Muscle of leg (tissue), 11 donors: Measurements from ENCODE around the gene PTPN7. TPM values are rescaled to one million over a fixed set of nuclear protein-coding genes. Genes with fewer than 3 reads are reported as not detected.
A peak's percentile ranks its signal among the peaks of the same experiment; 100 is the strongest.
"Not testable (repeated sequence)": the region's sequence is repeated elsewhere in the genome, so short reads cannot be mapped to it uniquely, and the experiment has no call there.

Experiments used
- DNase-seq: peaks from one replicate; pipeline ENCODE4 v3.0.0; 2013
- H3K27ac ChIP-seq: one replicate; pipeline ENCODE4 v1.5.1; 2013; ENCODE audit warnings: mild to moderate bottlenecking, low read length, control low read depth
- H3K27me3 ChIP-seq: one replicate; pipeline ENCODE4 v1.6.1; 2013; ENCODE audit warnings: low read length; ENCODE audit not compliant: control insufficient read depth, insufficient read depth
- H3K36me3 ChIP-seq: one replicate; pipeline ENCODE4 v1.6.1; 2013; ENCODE audit warnings: low read length; ENCODE audit not compliant: control insufficient read depth, insufficient read depth
- H3K4me1 ChIP-seq: one replicate; pipeline ENCODE4 v1.6.1; 2013; ENCODE audit warnings: low read length; ENCODE audit not compliant: control insufficient read depth, insufficient read depth
- H3K4me3 ChIP-seq: one replicate; pipeline ENCODE4 v1.5.1; 2013; ENCODE audit warnings: low read length, control low read depth
- H3K9me3 ChIP-seq: replicated peaks from 2 replicates; pipeline ENCODE4 v1.6.1; 2013; ENCODE audit warnings: low read depth, low read length; ENCODE audit not compliant: control insufficient read depth
- WGBS: methylation state at CpG from one replicate; pipeline ENCODE4 v1.1.5; 2013; ENCODE audit warnings: missing lambda C conversion rate; ENCODE audit not compliant: insufficient coverage; 5-methylcytosine and 5-hydroxymethylcytosine counted together
- polyA plus RNA-seq, 8 donors: library from polyadenylated mRNA; unstranded; fragments of 120-200 nt; gene quantifications; one replicate each; pipeline versions ENCODE4 v1.2.1 to v1.2.3, GENCODE V29; 2013; ENCODE audit warnings: inconsistent platforms in 1 of 8, low replicate concordance in 1 of 8; ENCODE audit not compliant: insufficient read length in 8 of 8, insufficient read depth in 1 of 8
- total RNA-seq: library from RNA; stranded (reverse); fragments of 120-200 nt; gene quantifications from one replicate; pipeline ENCODE4 v1.2.4, GENCODE V29; 2013

The PTPN7 gene
- total and polyA plus RNA-seq, 9 donors: 0.44 to 1.1 (median 0.60) TPM

DNA sequence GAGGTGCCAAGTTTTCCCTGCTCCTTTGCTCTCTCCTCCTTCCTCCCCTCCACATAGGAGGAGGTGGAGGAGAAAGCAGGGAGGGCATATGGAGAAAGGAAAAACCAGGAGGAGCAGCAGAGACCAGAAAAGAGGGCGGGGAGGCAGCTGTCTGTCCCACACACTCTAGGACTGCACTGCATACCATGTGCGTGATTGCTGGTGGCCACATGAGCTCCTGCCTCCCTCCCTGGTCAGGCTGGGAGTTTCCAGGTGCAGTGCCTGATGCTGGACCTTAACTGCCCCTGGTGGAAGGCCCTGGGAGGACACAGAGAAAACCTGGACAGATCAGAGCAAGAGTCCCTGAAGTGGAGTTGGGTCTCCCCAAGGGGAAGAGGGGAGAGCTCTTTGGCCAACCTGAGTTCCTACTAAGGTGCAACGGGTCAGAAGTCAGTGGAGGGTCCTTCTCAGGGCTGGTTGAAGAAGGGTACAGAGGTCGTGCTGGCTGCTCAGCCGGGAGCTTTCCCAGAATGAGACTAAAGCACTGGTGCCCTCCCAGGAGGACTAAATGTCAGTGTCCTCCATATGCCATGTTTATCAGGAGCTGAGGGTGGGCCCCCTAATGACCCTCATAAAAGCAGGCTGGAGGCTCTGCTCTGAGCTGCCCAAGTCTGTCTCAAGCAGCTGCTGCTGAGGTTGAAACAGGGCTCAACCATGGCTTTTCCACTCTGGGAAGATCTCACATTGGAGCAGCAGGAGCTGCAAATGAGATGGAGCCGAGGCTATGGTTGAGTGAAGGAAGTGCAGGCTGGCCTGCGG lies 29.7 kb upstream of the PTPN7 start:
- no peak for DNase-seq
- Histone ChIP-seq H3K27ac (no peak overlapping the region), H3K36me3 (no peaks in the 10 kb centered on the region), H3K9me3 (no peaks in the 10 kb centered on the region), H3K4me3 (no peak overlapping the region), H3K27me3 (peaks cover 30% of the 10 kb centered on the region), H3K4me1 (peaks cover 8% of the 10 kb centered on the region)
- 59% methylated on average over 7 of the region's 7 CpGs for WGBS

DNA sequence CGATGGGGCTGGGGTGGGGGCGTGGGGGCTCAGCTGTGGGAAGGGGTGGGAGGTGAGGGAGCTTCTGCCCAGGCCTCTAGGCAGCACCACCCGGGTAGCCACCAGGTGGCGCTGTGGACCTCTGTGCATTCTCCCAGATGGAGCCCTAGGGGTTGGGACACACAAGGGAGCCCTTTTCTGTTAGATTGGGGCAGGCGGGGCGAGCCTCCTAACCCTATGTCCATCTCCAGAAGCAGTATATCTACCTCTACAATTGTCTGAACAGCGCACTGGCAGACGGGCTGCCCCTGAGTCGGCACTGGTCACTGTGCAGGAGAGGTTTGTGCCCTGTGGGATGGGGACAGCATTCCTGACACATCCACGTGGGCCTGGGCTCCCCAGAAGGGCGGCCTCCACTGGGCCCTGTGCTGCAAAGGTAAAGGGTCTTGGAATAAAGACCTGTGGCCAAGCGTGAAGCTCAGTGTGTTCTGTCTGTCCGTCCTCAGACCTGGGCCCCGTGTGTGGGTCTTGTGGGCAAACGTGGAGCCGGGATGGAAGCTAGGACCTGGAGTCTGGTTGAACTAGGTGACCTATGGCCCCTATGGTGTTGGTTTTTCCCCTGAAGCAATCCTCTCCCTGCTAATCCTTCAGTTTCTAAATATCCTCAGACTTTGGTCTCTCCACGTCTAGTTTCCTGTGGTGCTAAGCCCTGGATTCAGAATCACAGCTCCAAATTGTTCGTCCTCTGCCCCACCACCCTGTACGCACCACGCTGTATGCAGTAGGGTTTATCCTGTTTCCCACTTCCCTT lies 28.8 kb upstream of the PTPN7 start:
- DNase-seq: peak; percentile 49
- Histone ChIP-seq H3K4me3 (no peak overlapping the region), H3K9me3 (no peaks in the 10 kb centered on the region), H3K4me1 (peaks cover 11% of the 10 kb centered on the region), H3K27me3 (peaks cover 25% of the 10 kb centered on the region), H3K27ac (no peak overlapping the region), H3K36me3 (no peaks in the 10 kb centered on the region)
- 39% methylated on average over 11 of the region's 20 CpGs for WGBS

DNA sequence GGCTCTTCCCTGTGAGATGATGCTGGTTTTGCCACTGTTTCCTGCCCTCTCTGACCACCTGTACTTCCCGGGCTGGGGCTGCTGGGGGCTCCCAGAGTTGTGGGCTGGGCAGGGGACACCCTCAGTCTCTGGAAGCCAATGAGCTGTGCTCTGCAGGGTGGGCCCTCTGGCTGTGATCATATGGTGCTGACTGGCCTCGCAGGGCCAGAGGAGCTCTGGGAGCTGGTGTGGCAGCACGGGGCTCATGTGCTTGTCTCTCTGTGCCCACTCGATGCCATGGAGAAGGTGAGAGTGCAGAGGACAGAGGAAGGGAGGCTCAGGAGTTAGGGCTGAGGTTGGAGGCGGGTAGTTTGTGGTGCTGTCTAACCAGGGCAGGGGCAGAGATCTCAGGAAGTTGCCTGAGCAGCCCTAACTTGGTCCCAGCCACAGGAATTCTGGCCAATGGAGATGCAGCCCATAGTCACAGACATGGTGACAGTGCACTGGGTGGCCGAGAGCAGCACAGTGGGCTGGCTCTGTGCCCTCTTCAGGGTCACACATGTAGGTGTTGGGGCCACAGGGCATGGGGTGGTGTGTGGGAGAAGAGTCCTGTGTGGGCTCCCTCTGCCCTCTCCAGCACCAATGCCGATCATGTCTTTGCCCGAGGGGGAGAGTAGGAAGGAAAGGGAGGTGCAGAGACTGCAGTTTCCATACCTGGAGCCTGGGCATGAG lies 27.4 kb upstream of the PTPN7 start:
- DNase-seq: no peak
- H3K9me3 ChIP-seq: no peaks in the 10 kb centered on the region
- 63% methylated on average over 6 of the region's 8 CpGs for WGBS
- H3K27me3 ChIP-seq: peaks cover 16% of the 10 kb centered on the region
- H3K4me3 ChIP-seq: no peak overlapping the region
- H3K27ac ChIP-seq: no peak overlapping the region
- H3K4me1 ChIP-seq: peaks cover 3% of the 10 kb centered on the region
- no peaks in the 10 kb centered on the region for H3K36me3 ChIP-seq

DNA sequence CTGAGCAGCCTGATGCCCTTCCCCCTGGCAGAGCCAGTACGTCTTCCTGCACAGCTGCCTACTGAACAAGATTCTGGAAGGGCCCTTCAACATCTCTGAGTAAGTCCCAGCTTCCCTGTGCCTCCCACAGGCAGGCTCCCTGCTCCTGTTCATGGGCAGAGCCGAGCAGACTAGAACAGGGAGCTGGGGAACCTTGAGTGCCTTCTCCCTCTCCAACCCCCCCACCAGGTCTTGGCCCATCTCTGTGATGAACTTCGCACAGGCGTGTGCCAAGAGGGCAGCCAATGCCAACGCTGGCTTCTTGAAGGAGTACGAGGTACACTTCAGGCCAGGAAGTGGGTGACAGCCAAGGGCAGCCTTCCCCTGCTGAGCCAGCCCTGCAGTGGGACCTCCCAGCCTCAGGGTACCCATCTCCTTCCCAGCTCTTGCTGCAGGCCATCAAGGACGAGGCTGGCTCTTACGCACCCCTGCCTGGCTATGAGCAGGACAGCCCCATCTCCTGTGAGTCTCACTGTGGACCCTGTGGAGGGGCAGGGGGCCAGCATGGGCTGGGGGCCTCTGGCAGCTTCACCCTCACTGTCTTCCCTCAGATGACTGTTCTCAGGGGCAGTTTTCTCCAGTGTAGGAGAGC lies 26.8 kb upstream of the PTPN7 start:
- Histone ChIP-seq H3K36me3 (no peaks in the 10 kb centered on the region), H3K4me1 (peaks cover 3% of the 10 kb centered on the region), H3K9me3 (no peaks in the 10 kb centered on the region), H3K27ac (no peak overlapping the region), H3K27me3 (peaks cover 11% of the 10 kb centered on the region), H3K4me3 (no peak overlapping the region)
- 62% methylated on average over 6 of the region's 8 CpGs for WGBS
- DNase-seq: no peak

DNA sequence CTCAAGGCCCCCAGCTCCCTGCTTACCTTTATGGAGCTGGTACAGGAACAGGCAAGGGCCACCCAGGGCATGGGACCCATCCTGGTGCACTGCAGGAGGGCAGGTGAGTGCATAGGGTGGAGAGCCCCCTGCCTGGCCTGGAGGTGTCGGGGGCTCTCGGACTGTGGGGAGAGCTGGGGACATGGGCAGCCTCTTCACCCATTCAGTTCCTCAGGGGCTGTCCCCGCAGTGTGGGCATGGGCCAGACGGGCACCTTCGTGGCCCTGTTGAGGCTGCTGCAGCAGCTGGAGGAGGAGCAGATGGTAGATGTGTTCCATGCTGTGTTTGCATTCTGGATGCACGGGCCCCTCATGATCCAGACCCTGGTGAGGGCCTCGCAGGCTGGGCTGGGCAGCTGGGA lies 25.9 kb upstream of the PTPN7 start:
- 79% methylated on average over 6 of the region's 7 CpGs for WGBS
- Histone ChIP-seq H3K4me1 (peaks cover 3% of the 10 kb centered on the region), H3K27ac (no peak overlapping the region), H3K9me3 (no peaks in the 10 kb centered on the region), H3K4me3 (no peak overlapping the region), H3K27me3 (peaks cover 14% of the 10 kb centered on the region), H3K36me3 (no peaks in the 10 kb centered on the region)
- DNase-seq: no peak

DNA sequence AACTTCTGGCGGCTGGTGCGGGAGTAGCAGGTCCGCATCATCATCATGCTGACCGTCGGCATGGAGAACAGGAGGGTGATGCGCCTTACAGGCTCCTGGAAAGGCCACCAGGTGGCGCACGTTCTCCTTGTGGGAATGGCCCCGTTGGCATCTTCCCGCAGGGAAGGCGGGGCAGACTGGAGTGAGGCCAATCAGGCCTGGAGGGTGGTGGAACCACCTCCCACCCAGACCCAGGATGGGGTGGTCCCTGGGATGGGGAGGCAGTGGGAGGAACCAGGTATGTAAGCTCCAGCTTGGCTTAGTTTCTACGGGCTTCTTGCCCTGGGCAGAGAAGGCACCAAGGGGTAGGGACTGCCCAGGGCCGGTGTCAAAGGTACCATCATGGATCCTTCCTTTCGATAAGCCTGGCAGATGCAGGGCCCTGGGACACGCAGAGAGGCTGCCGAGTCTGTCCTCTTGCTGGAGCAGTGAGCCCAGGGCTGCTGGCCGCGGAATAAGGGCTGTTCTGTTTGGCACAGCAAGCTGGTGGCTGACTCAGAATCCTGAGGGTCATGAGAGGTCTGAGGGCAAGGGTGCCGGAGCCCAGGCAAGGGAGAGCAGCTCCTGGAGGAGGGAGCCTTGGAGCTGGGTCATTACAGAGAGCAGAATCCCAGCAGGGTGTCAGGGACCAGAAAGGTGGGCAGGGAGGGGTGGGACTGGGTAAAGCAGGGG lies 24.5 kb upstream of the PTPN7 start:
- Histone ChIP-seq H3K36me3 (no peaks in the 10 kb centered on the region), H3K9me3 (no peaks in the 10 kb centered on the region), H3K4me3 (no peak overlapping the region), H3K4me1 (peaks cover 3% of the 10 kb centered on the region), H3K27ac (no peak overlapping the region), H3K27me3 (peaks cover 18% of the 10 kb centered on the region)
- peak; percentile 75 for DNase-seq
- 23% methylated on average over 15 of the region's 19 CpGs for WGBS

DNA sequence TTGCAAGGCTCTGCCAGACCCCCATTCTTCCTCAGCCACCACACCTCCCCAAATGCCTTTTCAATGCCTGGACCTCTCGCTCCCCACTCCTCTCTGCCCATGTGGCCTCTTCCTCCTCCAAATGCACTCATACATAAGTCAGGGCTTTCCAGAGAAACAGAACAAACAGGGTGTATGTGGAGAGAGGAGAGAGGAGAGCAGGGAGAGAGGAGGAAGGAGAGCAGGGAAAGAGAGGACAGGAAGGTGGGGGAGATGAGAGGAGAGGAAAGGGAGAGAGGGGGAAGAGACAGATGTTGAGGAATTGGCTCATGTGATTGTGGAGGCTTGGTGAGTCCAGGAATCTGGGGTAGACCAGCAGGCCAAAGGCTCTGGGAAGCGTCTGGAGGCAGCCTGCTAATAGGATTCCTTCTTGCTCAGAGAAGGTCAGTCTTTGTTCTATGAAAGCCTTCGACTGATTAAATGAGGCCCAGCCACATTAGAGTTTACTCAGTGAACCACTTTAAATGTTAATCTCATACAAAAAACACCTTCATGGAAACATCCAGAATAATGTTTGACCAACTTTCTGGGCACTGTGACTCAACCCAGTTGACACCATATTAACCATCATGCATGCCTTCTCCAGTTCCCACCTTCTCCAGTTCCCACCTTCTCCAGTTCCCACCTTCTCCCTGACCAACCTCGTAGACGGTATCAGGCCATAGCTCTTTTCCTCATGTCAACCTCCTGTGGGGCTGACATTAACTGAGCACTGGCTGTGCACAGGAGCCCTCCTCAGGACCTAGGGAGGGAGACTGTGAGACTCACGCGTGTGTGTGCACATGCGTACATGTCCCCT lies 21.9 kb upstream of the PTPN7 start:
- no peaks in the 10 kb centered on the region for H3K36me3 ChIP-seq
- H3K27me3 ChIP-seq: peaks cover 21% of the 10 kb centered on the region
- no peak for DNase-seq
- 94% methylated on average over 4 of the region's 8 CpGs for WGBS
- peaks cover 3% of the 10 kb centered on the region for H3K4me1 ChIP-seq
- no peaks in the 10 kb centered on the region for H3K9me3 ChIP-seq
- H3K27ac ChIP-seq: no peak overlapping the region
- no peak overlapping the region for H3K4me3 ChIP-seq

DNA sequence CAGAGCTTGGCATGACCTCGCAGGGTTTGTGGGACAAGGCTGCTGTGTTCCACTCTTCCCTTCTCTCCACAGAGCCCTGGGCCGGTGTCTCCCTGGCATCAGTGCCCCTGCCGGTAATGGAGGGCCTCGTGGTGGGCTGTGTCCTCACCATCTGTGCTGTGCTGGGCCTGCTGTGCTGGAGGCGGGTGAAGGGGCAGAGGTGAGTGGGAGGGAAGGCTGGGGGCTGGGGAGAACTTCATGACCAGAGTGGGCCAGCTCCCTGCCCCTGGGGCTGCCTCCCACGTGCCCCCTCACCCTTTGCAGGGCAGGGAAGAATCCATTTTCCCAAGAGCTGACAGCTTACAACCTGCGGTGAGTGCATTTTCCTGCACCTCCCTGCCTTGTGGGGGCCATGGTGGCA lies 21.2 kb upstream of the PTPN7 start:
- Histone ChIP-seq H3K4me3 (no peak overlapping the region), H3K36me3 (no peaks in the 10 kb centered on the region), H3K4me1 (peaks cover 3% of the 10 kb centered on the region), H3K27me3 (peaks cover 21% of the 10 kb centered on the region), H3K9me3 (no peaks in the 10 kb centered on the region), H3K27ac (no peak overlapping the region)
- WGBS: 96% methylated on average over 2 of the region's 7 CpGs
- no peak for DNase-seq

DNA sequence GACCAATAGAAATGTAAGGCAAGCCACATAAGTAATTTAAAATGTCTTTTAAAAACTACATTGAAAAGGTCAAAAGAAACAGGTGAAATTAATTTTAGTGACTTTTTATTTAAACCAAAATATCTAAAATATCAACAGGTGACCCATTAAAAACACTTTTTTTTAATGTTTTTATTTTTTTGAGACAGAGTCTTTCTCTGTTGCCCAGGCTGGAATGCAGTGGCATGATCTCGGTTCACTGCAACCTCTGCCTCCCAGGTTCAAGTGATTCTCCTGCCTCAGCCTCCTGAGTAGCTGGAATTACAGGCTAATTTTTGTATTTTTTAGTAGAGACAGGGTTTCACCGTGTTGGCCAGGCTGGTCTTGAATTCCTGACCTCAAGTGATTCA lies 20.3 kb upstream of the PTPN7 start:
- not testable (repeated sequence) for DNase-seq
- peaks cover 21% of the 10 kb centered on the region for H3K27me3 ChIP-seq
- 80% methylated on average over 1 of the region's 2 CpGs for WGBS

More for the DNA sequence above, 20.3 kb upstream of the PTPN7 start:
- not testable (repeated sequence) for H3K36me3 ChIP-seq, H3K9me3 ChIP-seq, H3K27ac ChIP-seq, H3K4me3 ChIP-seq, H3K4me1 ChIP-seq
